HepG2 (cell line): Measurements from ENCODE around the gene CCDC183. TPM values are rescaled to one million over a fixed set of nuclear protein-coding genes. Genes with fewer than 3 reads are reported as not detected.

Experiments
- ARHGAP35 ChIP-seq: sonication (generic); formaldehyde crosslinking; IDR thresholded peaks from 2 replicates; pipeline ENCODE4 v1.9.0; 2022; ENCODE audit warnings: mild to moderate bottlenecking, inconsistent platforms, moderate library complexity, missing genetic modification reagents, borderline replicate concordance
- ARID2 ChIP-seq: sonication (generic); formaldehyde crosslinking; IDR thresholded peaks from 2 replicates; pipeline ENCODE4 v1.8.1; 2022; ENCODE audit warnings: mild to moderate bottlenecking, missing genetic modification reagents, borderline replicate concordance
- ATF7 ChIP-seq, 2 experiments: fragments of 450-650 bp in 1 of 2; sonication (generic) in 1 of 2; formaldehyde crosslinking in 1 of 2; IDR thresholded peaks; 2 replicates each; pipeline versions ENCODE4 v1.4.0 to v1.6.1; 2016 to 2020; ENCODE audit warnings: antibody characterized with exemption in 1 of 2, mild to moderate bottlenecking in 1 of 2, missing genetic modification reagents in 1 of 2
- CENPBD1 ChIP-seq: sonication (generic); formaldehyde crosslinking; IDR thresholded peaks from 2 replicates; pipeline ENCODE4 v1.8.0; 2022; ENCODE audit warnings: missing genetic modification reagents, low read depth, mild to moderate bottlenecking, borderline replicate concordance
- ELF3 ChIP-seq: IDR thresholded peaks from 2 replicates; pipeline ENCODE4 v1.6.1; 2016; ENCODE audit warnings: missing genetic modification reagents, missing compliant biosample characterization
- FOXA1 ChIP-seq, 2 experiments: fragments of 450-650 bp in 1 of 2; sonication (generic) in 1 of 2; formaldehyde crosslinking in 1 of 2; IDR thresholded peaks; 2 replicates each; pipeline versions ENCODE4 v1.4.0 to v1.6.1; 2016 to 2020; ENCODE audit warnings: missing genetic modification reagents in 1 of 2
- JUNB ChIP-seq: sonication (generic); formaldehyde crosslinking; IDR thresholded peaks from 2 replicates; pipeline ENCODE4 v1.8.0; 2022; ENCODE audit warnings: missing genetic modification reagents, mild to moderate bottlenecking, borderline replicate concordance
- MEIS2 ChIP-seq: sonication (generic); formaldehyde crosslinking; IDR thresholded peaks from 2 replicates; pipeline ENCODE4 v1.9.0; 2021; ENCODE audit warnings: mild to moderate bottlenecking, missing genetic modification reagents
- SALL2 ChIP-seq: sonication (generic); formaldehyde crosslinking; IDR thresholded peaks from 2 replicates; pipeline ENCODE4 v1.8.1; 2023; ENCODE audit warnings: mild to moderate bottlenecking, missing genetic modification reagents, inconsistent platforms
- THAP7 ChIP-seq: sonication (generic); formaldehyde crosslinking; IDR thresholded peaks from 2 replicates; pipeline ENCODE4 v1.8.1; 2023; ENCODE audit warnings: mild to moderate bottlenecking, missing genetic modification reagents
- ZNF224 ChIP-seq: sonication (generic); formaldehyde crosslinking; IDR thresholded peaks from 2 replicates; pipeline ENCODE4 v1.5.0; 2020; ENCODE audit warnings: mild to moderate bottlenecking, missing genetic modification reagents
- ZNF318 ChIP-seq: sonication (generic); formaldehyde crosslinking; IDR thresholded peaks from 2 replicates; pipeline ENCODE4 v1.4.0; 2020; ENCODE audit warnings: mild to moderate bottlenecking, missing genetic modification reagents
- ZSCAN29 ChIP-seq: sonication (generic); formaldehyde crosslinking; conservative IDR thresholded peaks from 2 replicates; pipeline ENCODE4 v1.4.0; 2020; ENCODE audit warnings: mild to moderate bottlenecking, missing genetic modification reagents
- polyA plus RNA-seq, 8 experiments: library from polyadenylated mRNA; depleted of rRNA in 3 of 8; stranded (reverse) in 7 of 8; unstranded in 1 of 8; fragments of >200 nt; fragmentation: Illumina TruSeq in 4 of 8; extraction: Trizol in 4 of 8; gene quantifications; 2 replicates each; pipeline versions ENCODE4 v1.2.1 to v1.2.3, GENCODE V29; 2011 to 2016; ENCODE audit warnings: low read depth in 4 of 8, missing spikeins in 1 of 8, mixed read lengths in 1 of 8; ENCODE audit not compliant: insufficient read depth in 1 of 8
- total RNA-seq, 5 experiments: library from RNA; depleted of rRNA; stranded (reverse); fragments of >200 nt; fragmentation: Illumina TruSeq; extraction: Trizol; gene quantifications; 2 replicates each; pipeline ENCODE4 v1.2.3, GENCODE V29; 2016; ENCODE audit warnings: low read depth in 1 of 5
- TF ChIP-seq, protein P1 (sequence below): sonication (generic); formaldehyde crosslinking; IDR thresholded peaks from 2 replicates; pipeline ENCODE4 v1.5.0; 2020; ENCODE audit warnings: mild to moderate bottlenecking, missing genetic modification reagents, borderline replicate concordance
- TF ChIP-seq, protein P2 (sequence below): sonication (generic); formaldehyde crosslinking; IDR thresholded peaks from 2 replicates; pipeline ENCODE4 v1.4.0; 2020; ENCODE audit warnings: low read depth, mild to moderate bottlenecking, missing genetic modification reagents

CCDC183 gene
- total and polyA plus RNA-seq, 2 of the 13 experiments (the other 11 are each of a cell fraction or from before 2014, with no cell fraction given) = 5.0 to 66.4 TPM

DNA sequence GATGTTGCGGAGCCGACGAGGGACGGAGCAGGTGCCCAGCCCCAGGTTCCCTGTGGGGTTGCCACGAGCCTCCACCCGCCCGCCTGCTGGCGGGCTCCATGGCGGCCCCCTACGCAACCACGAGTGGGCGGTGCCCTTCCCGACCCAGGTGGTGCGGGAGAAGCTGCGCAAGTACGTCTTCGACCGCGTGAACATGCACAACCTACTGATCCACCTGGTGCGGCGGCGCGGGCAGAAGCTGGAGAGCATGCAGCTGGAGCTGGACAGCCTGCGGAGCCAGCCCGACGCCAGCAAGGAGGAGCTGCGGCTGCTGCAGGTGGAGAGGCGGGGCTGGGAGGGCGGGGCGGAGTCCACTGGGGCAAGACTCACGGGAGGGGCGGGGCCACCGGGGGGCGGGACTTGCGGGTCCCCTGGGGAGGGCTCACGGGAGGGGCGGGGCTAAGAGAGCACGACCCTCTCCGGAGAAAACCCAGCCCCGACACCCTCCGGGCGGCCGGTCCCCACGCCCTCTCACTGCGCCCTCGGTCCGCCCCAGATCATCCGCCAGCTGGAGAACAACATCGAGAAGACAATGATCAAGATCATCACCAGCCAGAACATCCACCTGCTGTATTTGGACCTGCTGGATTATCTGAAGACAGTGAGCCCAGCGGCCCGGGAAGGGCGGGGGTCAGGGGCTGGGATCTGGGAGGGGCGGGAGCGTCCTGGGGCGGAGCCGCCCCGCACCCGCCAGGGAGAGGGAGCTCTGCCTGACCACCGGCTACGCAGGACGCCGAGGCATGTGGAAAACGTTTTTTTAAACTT, 3.9 kb downstream of the CCDC183 start (continued):
- TF ChIP-seq ZNF318 (CRISPR knock-in tag) (no peak), CENPBD1 (CRISPR knock-in tag) (no peak), ELF3 (CRISPR knock-in tag) (0 out of 2 replicates have a peak, but pooled peaks have one; percentile 26), ARHGAP35 (no peak), FOXA1 (IDR thresholded peaks at IDR 0.05) (no peak), FOXA1 (CRISPR knock-in tag; IDR thresholded peaks at IDR 0.05) (no peak; the same call in 1 of the 2 replicates), SALL2 (CRISPR knock-in tag) (no peak), JUNB (CRISPR knock-in tag) (no peak), ZNF224 (CRISPR knock-in tag) (no peak), THAP7 (CRISPR knock-in tag) (no peak), ZSCAN29 (CRISPR knock-in tag) (no peak), ATF7 (IDR thresholded peaks at IDR 0.05) (no peak), ATF7 (CRISPR knock-in tag; IDR thresholded peaks at IDR 0.05) (no peak), ARID2 (CRISPR knock-in tag) (no peak; the same call in 1 of the 2 replicates), MEIS2 (CRISPR knock-in tag) (no peak)
- TF ChIP-seq, protein P1, sequence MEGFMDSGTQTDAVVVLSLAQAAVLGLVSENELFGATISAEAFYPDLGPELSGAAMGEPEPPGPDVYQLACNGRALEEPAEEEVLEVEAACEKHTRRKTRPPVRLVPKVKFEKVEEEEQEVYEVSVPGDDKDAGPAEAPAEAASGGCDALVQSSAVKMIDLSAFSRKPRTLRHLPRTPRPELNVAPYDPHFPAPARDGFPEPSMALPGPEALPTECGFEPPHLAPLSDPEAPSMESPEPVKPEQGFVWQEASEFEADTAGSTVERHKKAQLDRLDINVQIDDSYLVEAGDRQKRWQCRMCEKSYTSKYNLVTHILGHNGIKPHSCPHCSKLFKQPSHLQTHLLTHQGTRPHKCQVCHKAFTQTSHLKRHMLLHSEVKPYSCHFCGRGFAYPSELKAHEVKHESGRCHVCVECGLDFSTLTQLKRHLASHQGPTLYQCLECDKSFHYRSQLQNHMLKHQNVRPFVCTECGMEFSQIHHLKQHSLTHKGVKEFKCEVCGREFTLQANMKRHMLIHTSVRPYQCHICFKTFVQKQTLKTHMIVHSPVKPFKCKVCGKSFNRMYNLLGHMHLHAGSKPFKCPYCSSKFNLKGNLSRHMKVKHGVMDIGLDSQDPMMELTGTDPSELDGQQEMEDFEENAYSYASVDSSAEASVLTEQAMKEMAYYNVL (CRISPR knock-in tag) = no peak
- TF ChIP-seq, protein P2, sequence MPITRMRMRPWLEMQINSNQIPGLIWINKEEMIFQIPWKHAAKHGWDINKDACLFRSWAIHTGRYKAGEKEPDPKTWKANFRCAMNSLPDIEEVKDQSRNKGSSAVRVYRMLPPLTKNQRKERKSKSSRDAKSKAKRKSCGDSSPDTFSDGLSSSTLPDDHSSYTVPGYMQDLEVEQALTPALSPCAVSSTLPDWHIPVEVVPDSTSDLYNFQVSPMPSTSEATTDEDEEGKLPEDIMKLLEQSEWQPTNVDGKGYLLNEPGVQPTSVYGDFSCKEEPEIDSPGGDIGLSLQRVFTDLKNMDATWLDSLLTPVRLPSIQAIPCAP = no peak
